Measurements from ENCODE around the gene SCTR. TPM values are rescaled to one million over a fixed set of nuclear protein-coding genes. Genes with fewer than 3 reads are reported as not detected.

SCTR gene
- total and polyA plus RNA-seq, 2 of the 13 experiments (the other 11 are each of a cell fraction or from before 2014, with no cell fraction given): not detected

DNA sequence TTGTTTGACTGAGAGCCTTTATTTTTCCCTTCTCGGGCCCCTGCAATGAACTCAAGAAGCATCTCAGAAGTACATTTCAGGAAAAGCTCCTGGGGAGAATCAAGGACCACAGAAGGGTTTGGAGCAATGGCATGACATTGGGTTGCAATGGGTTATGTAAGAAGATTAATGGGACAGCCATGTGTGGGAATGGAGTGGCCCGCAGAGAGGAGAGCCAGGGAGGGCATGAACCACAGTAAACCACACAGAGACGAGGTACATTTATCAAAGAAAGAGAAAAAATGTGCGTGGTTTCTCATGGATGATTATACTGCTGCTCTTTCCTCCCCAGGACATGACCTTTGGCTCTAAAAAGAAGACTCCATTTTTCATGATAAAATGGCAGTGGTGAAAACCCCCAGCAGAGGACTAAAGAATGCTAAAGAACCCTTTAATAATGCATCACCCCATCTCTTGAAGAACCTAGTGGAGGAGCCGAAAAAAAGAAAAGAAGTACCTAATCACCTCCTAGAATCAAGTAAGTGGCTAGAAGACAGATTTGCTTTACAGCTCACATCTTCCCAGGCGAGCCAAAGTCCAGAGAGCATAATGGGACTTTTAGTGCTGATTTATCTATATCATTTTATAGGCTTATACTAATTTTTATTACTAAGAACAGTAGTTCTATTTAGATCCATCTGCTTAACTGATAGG is 21.6 kb upstream of the SCTR start:
- no peaks in the 10 kb centered on the region for H4K20me1 ChIP-seq (ENCODE audit: insufficient read depth, low read length)
- FAIRE-seq: no peak
- no peak overlapping the region for H2AFZ ChIP-seq (ENCODE audit: low read length)
- no peak overlapping the region for H3K4me3 ChIP-seq (replicated peaks in 1 of 3; ENCODE audit: insufficient read depth in 1 of 3, low read depth in 2 of 3, low read length in 3 of 3)
- no peak for ATAC-seq
- intact Hi-C loops (cut with micrococcal nuclease; ENCODE audit: unreplicated experiment) (no loop called here), in situ Hi-C loops (cut with HindIII; ENCODE audit: extremely low pct_ligation_motif_present, low pct_unique_long_range_greater_than_20kb) (no loop called here)
- WGBS (ENCODE audit: low lambda C conversion rate): 50% methylated on average over 6 of the region's 6 CpGs
- peaks cover 19% of the 10 kb centered on the region for H3K4me1 ChIP-seq (ENCODE audit: insufficient read depth, low read length)
- no peaks in the 10 kb centered on the region for H3K36me3 ChIP-seq (replicated peaks in 1 of 2; ENCODE audit: control insufficient read depth in 1 of 2, insufficient read depth in 2 of 2, low read length in 2 of 2)
- no peaks in the 10 kb centered on the region for H3K9me3 ChIP-seq (ENCODE audit: low read length)
- TF ChIP-seq SNAI1 (CRISPR knock-in tag; IDR thresholded peaks at IDR 0.05; ENCODE audit: borderline replicate concordance): no peak
- no peak for TF ChIP-seq RNF2 (conservative IDR thresholded peaks at IDR 0.05; ENCODE audit: low read depth)
- no peak for TF ChIP-seq FOXP1 (IDR thresholded peaks at IDR 0.05)
- TF ChIP-seq FOXP1 (CRISPR knock-in tag; IDR thresholded peaks at IDR 0.05): no peak
- TF ChIP-seq ZNF629 (CRISPR knock-in tag; conservative IDR thresholded peaks at IDR 0.05): no peak
- no peak for TF ChIP-seq ELF1 (CRISPR knock-in tag; IDR thresholded peaks at IDR 0.05)
- no peak for TF ChIP-seq CEBPB (IDR thresholded peaks at IDR 0.05; ENCODE audit: borderline replicate concordance, low read depth, low read length)
- no peak for TF ChIP-seq ZNF431 (CRISPR knock-in tag; IDR thresholded peaks at IDR 0.05; ENCODE audit: borderline replicate concordance, low read depth)
- no peak for TF ChIP-seq ZNF3 (CRISPR knock-in tag; IDR thresholded peaks at IDR 0.05)
- no peak for TF ChIP-seq RAD51 (IDR thresholded peaks at IDR 0.05; ENCODE audit: borderline replicate concordance)
- no peak for TF ChIP-seq RFX3 (CRISPR knock-in tag; IDR thresholded peaks at IDR 0.05)
- no peak for TF ChIP-seq NR1H2 (CRISPR knock-in tag; IDR thresholded peaks at IDR 0.05; ENCODE audit: borderline replicate concordance, low read depth)
- TF ChIP-seq, protein P1, sequence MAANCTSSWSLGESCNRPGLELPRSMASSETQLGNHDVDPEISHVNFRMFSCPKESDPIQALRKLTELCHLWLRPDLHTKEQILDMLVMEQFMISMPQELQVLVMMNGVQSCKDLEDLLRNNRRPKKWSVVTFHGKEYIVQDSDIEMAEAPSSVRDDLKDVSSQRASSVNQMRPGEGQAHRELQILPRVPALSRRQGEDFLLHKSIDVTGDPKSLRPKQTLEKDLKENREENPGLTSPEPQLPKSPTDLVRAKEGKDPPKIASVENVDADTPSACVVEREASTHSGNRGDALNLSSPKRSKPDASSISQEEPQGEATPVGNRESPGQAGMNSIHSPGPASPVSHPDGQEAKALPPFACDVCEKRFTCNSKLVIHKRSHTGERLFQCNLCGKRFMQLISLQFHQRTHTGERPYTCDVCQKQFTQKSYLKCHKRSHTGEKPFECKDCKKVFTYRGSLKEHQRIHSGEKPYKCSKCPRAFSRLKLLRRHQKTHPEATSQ (CRISPR knock-in tag; IDR thresholded peaks at IDR 0.05; ENCODE audit: borderline replicate concordance): no peak
- TF ChIP-seq CC2D1A (CRISPR knock-in tag; IDR thresholded peaks at IDR 0.05): no peak
- TF ChIP-seq, protein P2, sequence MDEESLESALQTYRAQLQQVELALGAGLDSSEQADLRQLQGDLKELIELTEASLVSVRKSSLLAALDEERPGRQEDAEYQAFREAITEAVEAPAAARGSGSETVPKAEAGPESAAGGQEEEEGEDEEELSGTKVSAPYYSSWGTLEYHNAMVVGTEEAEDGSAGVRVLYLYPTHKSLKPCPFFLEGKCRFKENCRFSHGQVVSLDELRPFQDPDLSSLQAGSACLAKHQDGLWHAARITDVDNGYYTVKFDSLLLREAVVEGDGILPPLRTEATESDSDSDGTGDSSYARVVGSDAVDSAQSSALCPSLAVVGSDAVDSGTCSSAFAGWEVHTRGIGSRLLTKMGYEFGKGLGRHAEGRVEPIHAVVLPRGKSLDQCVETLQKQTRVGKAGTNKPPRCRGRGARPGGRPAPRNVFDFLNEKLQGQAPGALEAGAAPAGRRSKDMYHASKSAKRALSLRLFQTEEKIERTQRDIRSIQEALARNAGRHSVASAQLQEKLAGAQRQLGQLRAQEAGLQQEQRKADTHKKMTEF (CRISPR knock-in tag; IDR thresholded peaks at IDR 0.05): no peak
- no peak for TF ChIP-seq KLF11 (CRISPR knock-in tag; IDR thresholded peaks at IDR 0.05)
- TF ChIP-seq ZNF850 (CRISPR knock-in tag; conservative IDR thresholded peaks at IDR 0.05): no peak
- TF ChIP-seq, protein P3, sequence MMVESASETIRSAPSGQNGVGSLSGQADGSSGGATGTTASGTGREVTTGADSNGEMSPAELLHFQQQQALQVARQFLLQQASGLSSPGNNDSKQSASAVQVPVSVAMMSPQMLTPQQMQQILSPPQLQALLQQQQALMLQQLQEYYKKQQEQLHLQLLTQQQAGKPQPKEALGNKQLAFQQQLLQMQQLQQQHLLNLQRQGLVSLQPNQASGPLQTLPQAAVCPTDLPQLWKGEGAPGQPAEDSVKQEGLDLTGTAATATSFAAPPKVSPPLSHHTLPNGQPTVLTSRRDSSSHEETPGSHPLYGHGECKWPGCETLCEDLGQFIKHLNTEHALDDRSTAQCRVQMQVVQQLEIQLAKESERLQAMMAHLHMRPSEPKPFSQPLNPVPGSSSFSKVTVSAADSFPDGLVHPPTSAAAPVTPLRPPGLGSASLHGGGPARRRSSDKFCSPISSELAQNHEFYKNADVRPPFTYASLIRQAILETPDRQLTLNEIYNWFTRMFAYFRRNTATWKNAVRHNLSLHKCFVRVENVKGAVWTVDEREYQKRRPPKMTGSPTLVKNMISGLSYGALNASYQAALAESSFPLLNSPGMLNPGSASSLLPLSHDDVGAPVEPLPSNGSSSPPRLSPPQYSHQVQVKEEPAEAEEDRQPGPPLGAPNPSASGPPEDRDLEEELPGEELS (CRISPR knock-in tag; IDR thresholded peaks at IDR 0.05): no peak
- no peak for TF ChIP-seq ZNF30 (CRISPR knock-in tag; IDR thresholded peaks at IDR 0.05)
- H3K27me3 ChIP-seq (ENCODE audit: control insufficient read depth in 1 of 2, insufficient read depth in 2 of 2, low read length in 2 of 2): peaks cover 2 to 31% of the 10 kb centered on the region in 2 experiments; a peak in 4 of 5 replicates
- H3K27ac ChIP-seq (ENCODE audit: extremely low read length, insufficient read depth, low read length): no peak overlapping the region
- no peak overlapping the region for H3K4me2 ChIP-seq (ENCODE audit: low read depth, low read length)
- no peaks in the 10 kb centered on the region for H3K79me2 ChIP-seq (ENCODE audit: insufficient read depth, low read length)
- no peak overlapping the region for H3K9ac ChIP-seq (ENCODE audit: insufficient read depth, low read depth, low read length)
- POLR2A ChIA-PET: no interaction called here
- CTCF ChIA-PET (ENCODE audit: low intra/inter-chr PET ratio, low total read pairs): no interaction called here
- no peak for DNase-seq (ENCODE audit: low spot score)
- no TSS peak for BruUV-seq (replicated peaks)
